Right lobe of liver (tissue), 4 donors: ENCODE results near the gene GNAQ.

Experiments
- POLR2A ChIP-seq: fragments of 450-650 bp; IDR thresholded peaks from one replicate; pipeline ENCODE4 v1.6.1; 2017; ENCODE audit warnings: antibody characterized with exemption, mild to moderate bottlenecking
- TF ChIP-seq, protein P1 (sequence below), 4 donors: fragments of 200-600 bp in 3 of 4; fragments of 450-650 bp in 1 of 4; IDR thresholded peaks; one replicate each; pipeline versions ENCODE4 v1.5.1 to v1.8.0; 2016 to 2022; ENCODE audit warnings: antibody characterized with exemption in 4 of 4, mild to moderate bottlenecking in 2 of 4
- donor health status: DM: no; HTN: no; CAD: no.
- donor health status: DM: no; HTN: no; CAD: no.
- donor health status: DM: no; HTN: yes; CAD: no.

DNA sequence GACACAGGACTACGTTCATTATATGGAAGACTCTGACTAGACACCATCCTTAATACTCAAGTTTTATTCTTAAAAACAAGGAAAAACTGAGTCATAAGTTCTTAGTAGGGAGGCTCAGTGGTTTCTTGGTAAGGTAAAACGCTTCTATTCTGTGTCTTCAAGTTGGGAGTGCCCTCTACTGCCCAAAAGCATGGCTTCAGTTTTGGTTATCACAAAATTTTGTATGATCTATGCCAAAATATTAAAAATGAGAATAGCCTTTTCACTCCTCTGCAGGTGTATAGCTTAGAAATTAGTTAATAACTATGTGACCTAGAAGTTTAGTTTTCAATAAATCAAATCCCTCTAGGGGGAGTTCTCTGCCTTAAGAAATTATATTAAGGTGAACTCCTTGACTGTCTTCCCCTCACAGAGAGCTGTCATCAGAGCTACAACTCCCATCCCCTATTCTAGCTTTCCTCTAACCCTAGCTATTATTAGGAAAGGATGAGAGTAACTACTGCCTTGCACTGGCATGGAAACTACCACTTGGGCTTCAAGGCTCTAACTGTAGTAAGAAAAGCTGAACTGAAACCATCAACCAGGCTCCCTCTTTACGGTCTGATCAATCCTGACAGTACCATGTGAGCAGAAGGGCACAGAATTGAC, 189.7 kb downstream of the GNAQ start:
- TF ChIP-seq, protein P1, sequence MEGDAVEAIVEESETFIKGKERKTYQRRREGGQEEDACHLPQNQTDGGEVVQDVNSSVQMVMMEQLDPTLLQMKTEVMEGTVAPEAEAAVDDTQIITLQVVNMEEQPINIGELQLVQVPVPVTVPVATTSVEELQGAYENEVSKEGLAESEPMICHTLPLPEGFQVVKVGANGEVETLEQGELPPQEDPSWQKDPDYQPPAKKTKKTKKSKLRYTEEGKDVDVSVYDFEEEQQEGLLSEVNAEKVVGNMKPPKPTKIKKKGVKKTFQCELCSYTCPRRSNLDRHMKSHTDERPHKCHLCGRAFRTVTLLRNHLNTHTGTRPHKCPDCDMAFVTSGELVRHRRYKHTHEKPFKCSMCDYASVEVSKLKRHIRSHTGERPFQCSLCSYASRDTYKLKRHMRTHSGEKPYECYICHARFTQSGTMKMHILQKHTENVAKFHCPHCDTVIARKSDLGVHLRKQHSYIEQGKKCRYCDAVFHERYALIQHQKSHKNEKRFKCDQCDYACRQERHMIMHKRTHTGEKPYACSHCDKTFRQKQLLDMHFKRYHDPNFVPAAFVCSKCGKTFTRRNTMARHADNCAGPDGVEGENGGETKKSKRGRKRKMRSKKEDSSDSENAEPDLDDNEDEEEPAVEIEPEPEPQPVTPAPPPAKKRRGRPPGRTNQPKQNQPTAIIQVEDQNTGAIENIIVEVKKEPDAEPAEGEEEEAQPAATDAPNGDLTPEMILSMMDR (IDR thresholded peaks at IDR 0.05): peak; percentile 9 to 30 (median 22)
- TF ChIP-seq POLR2A: no peak
